HL-60 (cell line): ENCODE results near the gene HMGXB4.

ENCODE experiments used
- GABPA ChIP-seq: IDR thresholded peaks from 2 replicates; pipeline ENCODE4 v1.6.1; 2012; ENCODE audit warnings: low read depth
- POLR2AphosphoS5 ChIP-seq: IDR thresholded peaks from 2 replicates; pipeline ENCODE4 v1.6.1; 2012; ENCODE audit warnings: low read depth
- SPI1 ChIP-seq: IDR thresholded peaks from 2 replicates; pipeline ENCODE4 v1.6.1; 2012; ENCODE audit warnings: low read depth, mild to moderate bottlenecking, borderline replicate concordance
- TF ChIP-seq, protein P1 (sequence below): IDR thresholded peaks from one replicate; pipeline ENCODE4 v1.5.1; 2011; ENCODE audit warnings: low read length, control low read depth, inconsistent platforms; ENCODE audit not compliant: insufficient read depth
- TF ChIP-seq, protein P2 (sequence below): IDR thresholded peaks from 2 replicates; pipeline ENCODE4 v1.6.1; 2012; ENCODE audit warnings: low read depth; ENCODE audit not compliant: insufficient replicate concordance

DNA sequence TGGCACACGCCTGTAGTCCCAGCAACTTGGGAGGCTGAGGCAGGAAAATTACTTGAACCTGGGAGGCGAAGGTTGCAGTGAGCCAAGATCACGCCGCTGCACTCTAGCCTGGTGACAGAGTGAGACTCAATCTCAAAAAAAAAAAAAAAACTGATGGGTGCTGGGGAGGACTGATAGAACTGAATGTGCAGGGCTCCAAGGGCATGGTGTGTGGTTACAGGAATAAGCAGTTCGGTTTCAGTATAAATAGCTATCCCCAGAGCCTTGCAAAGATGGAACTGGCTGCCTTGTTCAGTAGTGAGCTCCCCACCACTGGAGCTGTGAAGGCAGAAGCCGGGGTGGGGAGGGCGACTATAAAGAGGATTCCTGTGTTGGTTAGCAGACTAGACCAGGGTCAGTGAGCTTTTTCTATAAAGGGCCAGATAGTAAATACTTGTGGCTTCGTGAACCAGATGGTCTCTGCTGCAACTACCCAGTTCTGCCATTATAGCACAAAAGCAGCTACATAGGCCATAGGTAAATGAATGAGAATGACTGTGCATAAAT lies 48.3 kb downstream of the HMGXB4 start:
- TF ChIP-seq, protein P1, sequence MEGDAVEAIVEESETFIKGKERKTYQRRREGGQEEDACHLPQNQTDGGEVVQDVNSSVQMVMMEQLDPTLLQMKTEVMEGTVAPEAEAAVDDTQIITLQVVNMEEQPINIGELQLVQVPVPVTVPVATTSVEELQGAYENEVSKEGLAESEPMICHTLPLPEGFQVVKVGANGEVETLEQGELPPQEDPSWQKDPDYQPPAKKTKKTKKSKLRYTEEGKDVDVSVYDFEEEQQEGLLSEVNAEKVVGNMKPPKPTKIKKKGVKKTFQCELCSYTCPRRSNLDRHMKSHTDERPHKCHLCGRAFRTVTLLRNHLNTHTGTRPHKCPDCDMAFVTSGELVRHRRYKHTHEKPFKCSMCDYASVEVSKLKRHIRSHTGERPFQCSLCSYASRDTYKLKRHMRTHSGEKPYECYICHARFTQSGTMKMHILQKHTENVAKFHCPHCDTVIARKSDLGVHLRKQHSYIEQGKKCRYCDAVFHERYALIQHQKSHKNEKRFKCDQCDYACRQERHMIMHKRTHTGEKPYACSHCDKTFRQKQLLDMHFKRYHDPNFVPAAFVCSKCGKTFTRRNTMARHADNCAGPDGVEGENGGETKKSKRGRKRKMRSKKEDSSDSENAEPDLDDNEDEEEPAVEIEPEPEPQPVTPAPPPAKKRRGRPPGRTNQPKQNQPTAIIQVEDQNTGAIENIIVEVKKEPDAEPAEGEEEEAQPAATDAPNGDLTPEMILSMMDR: no peak
- TF ChIP-seq, protein P2, sequence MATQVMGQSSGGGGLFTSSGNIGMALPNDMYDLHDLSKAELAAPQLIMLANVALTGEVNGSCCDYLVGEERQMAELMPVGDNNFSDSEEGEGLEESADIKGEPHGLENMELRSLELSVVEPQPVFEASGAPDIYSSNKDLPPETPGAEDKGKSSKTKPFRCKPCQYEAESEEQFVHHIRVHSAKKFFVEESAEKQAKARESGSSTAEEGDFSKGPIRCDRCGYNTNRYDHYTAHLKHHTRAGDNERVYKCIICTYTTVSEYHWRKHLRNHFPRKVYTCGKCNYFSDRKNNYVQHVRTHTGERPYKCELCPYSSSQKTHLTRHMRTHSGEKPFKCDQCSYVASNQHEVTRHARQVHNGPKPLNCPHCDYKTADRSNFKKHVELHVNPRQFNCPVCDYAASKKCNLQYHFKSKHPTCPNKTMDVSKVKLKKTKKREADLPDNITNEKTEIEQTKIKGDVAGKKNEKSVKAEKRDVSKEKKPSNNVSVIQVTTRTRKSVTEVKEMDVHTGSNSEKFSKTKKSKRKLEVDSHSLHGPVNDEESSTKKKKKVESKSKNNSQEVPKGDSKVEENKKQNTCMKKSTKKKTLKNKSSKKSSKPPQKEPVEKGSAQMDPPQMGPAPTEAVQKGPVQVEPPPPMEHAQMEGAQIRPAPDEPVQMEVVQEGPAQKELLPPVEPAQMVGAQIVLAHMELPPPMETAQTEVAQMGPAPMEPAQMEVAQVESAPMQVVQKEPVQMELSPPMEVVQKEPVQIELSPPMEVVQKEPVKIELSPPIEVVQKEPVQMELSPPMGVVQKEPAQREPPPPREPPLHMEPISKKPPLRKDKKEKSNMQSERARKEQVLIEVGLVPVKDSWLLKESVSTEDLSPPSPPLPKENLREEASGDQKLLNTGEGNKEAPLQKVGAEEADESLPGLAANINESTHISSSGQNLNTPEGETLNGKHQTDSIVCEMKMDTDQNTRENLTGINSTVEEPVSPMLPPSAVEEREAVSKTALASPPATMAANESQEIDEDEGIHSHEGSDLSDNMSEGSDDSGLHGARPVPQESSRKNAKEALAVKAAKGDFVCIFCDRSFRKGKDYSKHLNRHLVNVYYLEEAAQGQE: no peak
- TF ChIP-seq POLR2AphosphoS5: no peak
- TF ChIP-seq GABPA: no peak
- no peak for TF ChIP-seq SPI1
